Fibroblast of skin of abdomen (primary cell): Measurements from ENCODE around the gene SLAMF7.

Experiments used
- DNase-seq: peaks from one replicate; pipeline ENCODE4 v3.0.0-alpha.2; 2013

Gene SLAMF7

DNA sequence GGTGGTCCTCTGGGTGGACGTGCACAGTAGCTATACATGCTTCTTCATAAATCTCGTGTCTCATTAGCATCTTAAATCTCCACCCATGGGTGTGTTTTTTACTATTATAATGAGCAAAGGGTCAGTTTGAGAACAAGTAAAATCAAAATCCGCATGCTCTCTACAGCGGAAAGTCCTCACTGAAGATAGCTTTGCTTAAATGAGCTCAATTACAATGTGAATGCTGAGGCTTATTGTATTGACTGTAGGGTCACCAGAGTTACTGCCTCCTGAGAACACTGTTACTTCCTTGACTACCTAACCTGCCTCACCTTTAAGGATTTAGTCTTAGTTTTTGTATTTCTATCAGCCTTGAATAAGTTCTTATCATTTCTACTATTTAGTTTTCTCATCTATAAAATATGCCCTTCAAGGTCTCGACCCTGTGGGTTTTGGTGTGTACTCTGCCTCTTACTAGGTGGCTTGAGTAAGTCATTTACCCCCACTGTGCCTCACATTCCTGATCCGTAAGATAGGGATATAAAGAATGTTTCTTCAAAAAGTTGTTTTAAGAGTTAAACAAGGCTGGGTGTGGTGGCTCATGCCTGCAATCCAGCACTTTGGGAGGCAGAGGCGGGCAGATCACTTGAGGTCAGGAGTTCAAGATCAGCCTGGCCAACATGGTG is 7.9 kb downstream of the SLAMF7 start:
- DNase-seq, result no peak

DNA sequence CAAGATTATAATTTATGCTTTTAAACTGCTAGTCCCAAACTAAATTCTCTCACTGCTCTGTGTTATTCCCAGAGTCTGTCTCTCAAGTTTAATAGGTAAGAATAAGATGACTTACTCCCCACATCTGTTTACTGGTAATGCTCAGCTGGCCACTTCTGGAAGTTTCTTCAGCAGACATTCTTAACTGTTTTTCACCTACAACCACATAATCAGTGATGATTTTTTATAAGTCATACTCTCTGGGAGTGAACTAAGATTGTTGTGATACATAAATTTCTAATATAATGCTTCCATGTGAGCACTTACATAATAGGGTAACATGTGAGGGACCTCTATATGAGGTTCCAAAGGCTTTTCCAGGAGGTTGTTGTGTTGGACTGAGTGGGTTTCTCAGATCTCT is 8.7 kb downstream of the SLAMF7 start:
- DNase-seq, result no peak

DNA sequence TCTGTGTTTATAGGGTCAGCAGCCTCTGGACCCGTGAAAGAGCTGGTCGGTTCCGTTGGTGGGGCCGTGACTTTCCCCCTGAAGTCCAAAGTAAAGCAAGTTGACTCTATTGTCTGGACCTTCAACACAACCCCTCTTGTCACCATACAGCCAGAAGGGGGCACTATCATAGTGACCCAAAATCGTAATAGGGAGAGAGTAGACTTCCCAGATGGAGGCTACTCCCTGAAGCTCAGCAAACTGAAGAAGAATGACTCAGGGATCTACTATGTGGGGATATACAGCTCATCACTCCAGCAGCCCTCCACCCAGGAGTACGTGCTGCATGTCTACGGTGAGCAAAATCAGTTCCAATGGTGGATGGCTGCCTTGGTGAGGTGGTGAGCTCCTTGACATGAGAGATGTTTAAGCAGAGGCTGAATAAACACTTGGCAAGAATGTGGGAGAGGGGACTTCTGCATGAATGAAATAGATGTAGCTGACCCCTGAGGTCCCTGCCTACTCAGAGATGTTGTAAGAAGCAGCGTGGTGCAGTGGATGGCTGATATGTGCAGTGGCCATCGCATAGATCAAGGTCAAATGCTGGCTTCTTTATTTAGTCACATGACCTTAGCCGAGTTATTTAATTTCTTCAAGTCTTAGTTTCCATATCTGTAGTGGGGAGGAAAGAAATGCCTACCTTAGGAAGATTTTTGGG is 9.3 kb downstream of the SLAMF7 start:
- no peak for DNase-seq

DNA sequence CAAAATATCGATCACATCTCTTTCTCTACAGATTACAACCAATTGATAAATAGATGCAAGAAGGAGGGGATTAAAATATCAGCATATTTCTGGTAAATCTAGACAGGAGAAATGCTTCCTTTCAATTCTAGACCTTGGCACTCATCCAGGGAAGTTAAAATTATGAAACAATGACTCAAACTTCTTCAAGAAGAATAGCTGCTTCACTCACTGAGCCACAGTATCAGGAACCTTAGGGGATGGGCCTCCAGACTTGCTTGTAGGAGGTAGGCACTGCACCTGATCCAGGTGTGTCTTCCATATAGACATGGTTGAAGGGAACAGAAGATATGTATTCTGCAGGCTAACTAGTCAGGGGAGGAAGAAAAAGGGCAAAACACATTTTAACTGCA is 9.8 kb downstream of the SLAMF7 start:
- DNase-seq, result no peak

DNA sequence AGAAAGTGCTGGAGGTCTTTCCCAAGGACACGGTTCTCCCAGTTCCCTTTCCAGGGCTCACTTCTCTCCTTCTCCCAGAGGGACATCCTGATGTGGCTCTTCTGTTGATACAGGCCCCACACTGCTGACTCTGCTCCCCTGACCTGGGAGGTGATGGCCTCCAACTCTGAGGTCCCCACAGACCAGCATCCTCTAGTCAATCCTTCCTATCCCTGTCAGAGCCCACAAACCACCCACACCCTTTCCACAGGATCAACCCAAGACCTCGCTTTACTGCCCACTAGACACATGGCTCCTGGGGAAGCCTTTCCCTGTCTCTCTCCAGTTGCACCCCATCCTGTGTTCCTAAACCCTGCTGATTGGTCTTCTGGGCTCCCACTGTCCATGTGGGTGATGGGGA is 11.6 kb downstream of the SLAMF7 start:
- no peak for DNase-seq

DNA sequence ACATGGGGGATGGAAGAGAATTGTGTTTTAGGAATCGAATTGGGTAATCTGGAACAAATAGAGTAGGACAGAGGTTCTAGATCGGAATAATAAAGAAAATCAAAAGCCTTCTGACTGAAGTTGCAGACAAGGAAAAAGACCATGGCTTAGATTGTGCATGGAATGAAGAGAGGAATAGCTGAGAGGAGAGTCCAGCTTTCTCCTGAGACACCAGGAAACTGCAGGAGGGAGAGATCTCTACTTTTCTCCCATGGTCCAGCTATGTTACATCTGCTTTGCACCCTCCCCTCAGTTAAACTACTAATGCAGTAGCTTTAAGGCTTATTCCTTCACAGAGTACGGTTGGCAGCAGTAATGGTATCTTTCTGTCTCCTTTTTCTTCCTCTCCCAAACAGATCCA is 13.4 kb downstream of the SLAMF7 start:
- DNase-seq, result no peak

DNA sequence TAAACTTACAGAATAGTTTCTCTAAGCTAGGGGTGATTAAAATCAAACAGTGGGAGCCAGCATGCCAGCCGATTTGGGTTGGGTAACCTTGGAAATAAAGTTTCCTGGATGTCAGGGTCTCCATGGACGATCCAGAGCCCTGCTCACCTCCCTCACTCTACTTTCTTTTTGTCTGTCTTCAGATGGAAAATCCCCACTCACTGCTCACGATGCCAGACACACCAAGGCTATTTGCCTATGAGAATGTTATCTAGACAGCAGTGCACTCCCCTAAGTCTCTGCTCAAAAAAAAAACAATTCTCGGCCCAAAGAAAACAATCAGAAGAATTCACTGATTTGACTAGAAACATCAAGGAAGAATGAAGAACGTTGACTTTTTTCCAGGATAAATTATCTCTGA is 13.9 kb downstream of the SLAMF7 start:
- DNase-seq, result no peak

DNA sequence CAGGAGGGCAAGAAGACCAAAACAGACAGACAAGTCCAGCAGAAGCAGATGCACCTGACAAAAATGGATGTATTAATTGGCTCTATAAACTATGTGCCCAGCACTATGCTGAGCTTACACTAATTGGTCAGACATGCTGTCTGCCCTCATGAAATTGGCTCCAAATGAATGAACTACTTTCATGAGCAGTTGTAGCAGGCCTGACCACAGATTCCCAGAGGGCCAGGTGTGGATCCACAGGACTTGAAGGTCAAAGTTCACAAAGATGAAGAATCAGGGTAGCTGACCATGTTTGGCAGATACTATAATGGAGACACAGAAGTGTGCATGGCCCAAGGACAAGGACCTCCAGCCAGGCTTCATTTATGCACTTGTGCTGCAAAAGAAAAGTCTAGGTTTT is 14.5 kb downstream of the SLAMF7 start:
- no peak for DNase-seq

DNA sequence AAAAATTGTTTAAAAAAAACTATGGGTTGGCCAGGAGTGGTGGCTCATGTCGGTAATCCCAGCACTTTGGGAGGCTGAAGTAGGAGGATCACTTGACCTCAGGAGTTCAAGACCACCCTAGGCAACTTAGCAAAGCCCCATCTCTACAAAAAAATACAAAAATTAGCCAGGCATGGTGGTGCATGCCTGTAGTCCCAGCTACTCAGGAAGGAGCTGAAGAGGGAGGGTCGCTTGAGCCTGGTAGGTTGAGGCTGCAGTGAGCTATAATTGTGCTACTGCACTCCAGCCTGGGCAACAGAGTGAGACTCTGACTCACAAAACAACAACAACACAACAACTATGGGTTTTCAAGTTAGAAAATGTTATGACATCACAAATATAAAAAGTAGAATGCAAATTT is 16.4 kb downstream of the SLAMF7 start:
- no peak for DNase-seq

DNA sequence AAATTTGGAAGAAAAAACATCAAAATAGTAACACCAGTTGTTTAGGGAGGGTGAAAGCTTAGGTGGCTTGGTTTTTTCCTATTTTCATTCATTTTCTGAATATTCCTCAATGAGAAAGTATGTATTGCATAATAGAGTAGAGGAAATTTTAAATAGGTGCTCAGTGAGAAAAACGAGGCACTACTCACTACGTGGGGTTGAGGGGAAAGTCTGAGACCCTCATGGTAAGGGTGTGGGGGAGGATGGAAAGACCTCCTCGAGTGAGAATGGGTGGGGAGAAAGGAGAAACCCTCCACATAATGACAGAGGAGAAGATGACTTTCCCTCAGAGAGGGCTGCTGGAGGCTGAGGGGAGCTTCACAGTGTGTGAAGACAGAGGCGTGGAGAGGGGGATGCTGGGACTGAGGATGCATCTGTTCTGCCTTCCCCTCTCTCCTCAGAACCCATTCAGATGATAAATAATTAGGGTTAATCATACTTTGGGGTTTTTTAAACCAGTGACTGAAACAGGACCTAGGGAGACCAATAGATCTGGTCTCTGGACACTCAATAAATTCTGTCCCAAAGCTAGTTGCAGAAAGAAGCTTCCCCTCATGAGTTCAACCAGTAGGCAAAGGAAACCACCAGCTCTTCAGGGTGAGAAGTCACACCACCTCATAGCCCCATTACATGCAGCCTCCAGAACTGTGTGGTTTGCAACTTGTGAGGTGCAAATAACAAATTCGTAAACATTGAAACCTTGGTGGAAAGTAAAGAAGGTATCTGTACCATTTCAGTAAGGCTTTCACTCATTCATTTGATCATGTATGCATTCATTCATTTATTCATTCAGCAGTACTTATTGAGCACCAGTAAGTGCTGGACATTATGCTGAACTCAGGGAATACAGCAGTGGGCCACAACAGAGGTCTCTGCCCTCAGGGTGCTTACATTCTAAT is 17.1 kb downstream of the SLAMF7 start:
- no peak for DNase-seq

DNA sequence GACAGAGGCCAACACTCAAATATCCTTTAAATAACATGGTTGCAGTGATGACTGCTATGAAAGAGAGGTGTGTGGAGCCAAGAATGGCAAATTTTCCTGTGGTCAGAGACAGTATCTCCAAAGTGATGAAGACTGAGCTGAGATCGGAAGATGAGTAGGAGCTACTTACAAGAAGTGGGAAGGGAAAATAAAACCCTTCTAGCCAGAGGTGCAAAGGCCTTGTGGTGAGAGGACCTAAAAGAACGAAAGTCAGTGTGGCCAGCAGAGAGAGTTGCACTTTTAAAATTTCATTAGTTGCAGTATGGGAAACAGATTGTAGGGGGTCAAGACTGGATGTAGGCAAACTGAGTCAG is 17.8 kb downstream of the SLAMF7 start:
- no peak for DNase-seq

DNA sequence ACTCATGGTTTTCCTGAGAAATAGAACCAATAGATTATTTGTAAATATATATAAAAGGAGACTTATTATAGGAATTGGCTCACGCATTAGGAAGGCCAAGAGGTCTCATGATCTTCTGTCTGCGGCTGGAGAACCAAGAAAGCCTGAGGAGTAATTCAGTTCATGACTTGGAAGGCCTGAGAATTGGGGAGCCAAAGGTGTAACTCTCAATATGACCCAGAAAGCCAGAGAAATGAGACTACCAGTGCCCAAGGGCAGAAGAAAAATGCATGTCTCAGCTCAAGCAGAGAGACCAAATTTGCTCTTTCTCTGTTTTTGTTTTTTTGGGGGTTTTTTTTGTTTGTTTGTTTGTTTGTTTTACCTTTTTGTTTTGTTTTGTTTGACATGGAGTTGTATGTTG is 19.5 kb downstream of the SLAMF7 start:
- no peak for DNase-seq

DNA sequence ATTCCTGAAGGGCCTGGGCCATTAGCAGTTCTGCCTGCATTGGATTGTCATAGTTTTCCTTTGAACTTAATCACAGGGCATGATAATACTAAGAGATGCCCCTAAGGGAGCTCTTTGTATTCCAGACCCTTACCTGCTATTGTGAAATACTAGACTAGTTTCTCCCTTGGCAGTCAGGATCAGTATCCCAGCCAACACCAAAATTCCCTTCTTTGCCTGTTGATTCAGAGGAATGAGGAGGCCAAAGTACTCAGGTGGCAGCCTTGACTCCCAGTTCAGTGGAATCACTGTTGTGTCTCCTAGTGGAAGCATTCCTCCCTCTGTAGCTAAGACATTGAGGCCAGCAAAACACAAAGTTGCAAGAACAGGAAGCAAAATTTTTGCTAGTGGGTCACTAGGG is 20.7 kb downstream of the SLAMF7 start:
- no peak for DNase-seq

DNA sequence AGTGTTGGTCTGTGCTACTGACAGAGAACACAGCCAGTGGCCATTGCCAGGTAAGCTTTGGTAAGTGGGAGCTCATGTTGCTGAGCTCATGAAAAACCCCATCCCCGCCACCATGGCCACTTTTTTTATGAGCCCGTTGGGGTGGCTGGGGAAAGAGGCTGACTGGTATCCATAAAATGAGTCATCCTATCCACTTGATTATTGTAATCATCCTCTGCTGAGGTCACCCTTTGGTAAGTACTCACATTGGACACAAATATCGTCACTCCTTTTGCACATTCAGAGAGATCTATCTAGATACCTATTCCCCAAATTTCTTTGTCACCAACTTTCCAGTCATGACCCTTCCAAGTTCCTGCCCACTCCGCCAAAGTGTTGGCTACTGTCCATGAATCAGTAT is 22.0 kb downstream of the SLAMF7 start:
- no peak for DNase-seq

DNA sequence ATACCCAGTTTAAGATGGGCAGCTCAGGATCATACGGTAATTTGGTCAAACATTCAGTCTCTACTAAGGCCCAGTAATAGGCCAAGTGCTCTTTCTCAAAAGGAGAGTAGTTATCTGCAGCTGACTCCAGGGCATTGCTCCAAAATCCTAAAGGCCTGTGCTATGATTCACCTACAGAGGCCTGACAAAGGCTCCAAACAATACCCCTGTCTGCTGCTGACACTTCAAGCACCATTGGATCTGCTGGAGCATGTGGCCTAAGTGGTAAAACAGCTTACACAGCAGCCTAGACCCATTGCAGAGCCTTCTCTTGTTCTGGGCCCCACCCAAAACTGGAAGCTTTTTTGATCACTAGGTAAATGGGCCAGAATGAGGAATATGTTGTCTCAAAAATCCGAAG is 22.8 kb downstream of the SLAMF7 start:
- no peak for DNase-seq

DNA sequence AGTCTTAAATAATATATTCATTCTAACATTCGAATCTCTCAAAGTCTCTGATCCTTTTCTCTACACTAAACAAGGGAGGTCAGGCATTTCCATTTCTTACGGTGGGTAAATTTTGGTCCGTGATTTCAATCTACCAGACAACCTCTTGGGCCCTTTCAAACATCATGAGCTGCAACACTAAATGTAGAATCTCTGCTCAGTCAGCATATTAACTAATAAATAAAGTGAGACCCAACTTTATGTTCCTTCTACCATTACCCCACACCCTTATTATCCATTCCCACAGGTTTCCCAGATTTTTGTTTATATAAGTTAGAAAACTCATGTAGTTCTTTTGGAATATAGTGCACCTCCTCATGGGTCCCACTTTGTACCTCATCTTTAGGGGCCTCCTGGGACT is 24.9 kb downstream of the SLAMF7 start:
- DNase-seq, result no peak

DNA sequence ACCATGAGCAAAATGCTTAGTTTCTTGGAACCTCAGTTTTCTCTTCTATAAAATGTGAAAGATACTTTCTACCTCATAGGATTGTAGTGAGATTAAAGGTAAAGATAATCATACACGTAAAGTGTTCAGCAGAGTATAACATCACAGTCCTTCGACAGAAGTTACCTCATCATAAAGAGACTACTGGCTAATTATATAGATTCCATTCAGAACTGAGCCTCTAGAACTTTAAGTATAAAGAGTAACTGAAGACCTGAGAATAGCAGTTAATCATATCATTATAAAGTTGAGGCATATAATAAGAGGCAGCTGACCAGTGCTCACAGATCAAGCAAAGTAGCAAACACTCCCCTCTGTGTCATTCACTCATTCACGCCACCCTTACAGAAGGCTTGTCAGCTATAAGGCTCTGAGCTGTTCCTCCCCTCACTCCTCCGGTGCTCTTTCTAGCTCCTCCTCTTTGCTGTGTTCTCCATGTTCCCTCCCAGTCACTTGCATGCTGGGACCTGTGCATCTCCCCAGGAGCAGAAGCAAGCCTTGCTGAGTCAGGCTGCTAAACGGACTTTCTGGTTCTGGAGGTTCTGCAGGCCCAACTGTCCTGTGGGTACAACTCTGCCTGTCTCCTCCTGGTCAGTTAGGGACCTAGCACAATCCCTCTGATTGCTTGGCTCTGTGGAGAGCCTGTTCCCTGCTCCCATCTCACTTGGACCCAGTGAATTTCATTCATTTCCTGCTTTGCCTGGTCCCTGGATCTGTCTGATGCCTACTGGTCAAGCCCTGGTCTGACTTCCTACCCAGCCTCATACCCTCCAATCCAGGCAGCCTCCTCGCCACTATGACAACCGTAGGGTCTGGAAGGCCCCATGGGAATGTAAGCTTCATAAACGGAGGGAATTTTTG is 28.6 kb downstream of the SLAMF7 start:
- DNase-seq, result no peak

DNA sequence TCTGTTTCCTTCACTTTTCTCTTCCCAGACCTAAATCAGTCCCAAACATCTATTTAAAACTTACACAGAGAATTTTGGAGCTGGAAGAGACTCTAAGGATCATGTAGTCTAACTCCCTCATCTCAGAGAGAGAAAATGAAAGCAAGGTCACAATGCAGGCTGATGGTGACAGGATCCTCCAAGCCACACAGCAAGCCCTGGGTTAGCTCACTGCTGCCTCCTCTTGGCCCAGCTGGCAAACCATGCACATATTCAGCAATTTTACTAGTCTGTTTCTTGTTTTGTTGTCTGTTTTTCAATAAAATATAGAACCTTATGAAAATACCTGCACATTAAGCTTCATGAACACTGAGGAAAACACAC is 29.2 kb downstream of the SLAMF7 start:
- no peak for DNase-seq

DNA sequence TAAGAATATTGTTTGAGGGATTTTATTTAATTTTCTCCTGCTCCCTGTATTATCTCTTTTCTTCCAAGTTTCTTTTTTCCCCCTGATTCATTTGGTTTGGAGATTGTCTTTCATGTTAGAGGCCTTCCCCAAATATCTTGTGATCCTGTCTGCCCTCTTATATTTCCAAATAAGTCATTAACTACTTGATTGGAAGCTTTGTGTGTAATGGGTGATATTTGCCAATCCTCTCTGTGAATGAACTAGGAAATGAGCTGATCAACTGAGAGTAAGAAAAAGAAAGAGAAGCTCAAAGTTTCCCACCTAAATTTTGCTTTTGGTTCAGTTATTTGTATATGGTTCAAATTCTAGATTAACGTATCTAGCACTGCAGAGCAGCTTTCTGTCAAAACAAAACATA is 33.3 kb downstream of the SLAMF7 start:
- DNase-seq, result no peak

DNA sequence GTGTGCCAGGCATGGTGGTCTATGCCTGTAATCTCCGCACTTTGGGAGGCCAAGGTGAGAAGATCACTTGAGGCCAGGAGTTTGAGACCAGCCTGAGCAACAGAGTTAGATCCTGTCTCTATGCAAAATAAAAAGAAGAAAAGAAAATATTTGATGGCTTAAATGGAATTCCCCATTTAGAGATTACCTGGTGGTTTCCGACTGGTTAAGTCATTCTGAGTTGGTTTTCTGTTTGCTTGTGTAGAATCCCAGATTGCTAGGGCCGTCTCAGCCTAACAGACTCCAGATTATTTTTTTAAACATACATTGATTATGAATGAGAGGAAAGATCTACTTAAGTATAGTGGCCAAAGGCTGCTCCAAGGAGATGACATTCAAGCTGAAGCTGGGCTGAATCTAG is 34.0 kb downstream of the SLAMF7 start:
- DNase-seq, result no peak

DNA sequence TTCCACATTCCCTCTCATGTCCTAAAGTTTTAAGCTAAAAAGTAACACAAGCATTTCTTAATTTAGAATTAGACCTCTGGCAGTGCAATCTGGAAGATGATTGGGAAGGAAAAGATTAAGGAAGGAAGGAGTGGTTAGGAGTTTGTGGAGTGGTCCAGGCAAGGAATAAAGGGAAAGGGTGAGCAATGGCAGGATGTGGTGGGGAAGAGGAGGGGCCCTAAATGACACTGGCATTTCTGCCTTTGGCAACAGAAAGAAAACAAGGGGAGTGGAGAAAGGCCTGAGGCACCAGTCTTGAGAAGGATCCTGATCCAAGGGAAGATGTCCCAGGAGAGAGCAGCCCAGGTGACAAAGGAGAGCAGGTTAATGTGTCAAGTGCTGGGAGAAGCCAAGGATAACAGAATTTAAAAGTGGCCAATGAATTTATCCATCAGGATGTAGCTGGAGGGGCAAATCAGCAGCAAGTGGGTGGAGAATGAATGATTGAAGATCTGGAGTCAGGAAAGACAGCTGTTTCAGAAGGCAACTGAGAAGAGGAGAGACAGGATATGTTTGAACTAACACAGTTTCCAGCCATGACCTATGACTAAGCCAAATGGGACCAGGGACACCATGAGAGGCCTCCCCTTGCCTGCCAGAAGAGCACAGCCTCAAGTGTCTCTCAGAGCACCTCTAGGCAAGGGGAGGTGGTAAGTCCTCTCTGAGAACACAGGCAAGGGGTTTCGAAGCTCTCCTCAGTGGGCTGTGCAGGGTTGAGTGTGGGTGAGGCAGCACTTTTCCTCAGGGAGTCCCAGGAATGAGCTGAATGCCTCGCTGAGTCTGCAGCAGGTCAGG is 36.1 kb downstream of the SLAMF7 start:
- DNase-seq, result no peak

DNA sequence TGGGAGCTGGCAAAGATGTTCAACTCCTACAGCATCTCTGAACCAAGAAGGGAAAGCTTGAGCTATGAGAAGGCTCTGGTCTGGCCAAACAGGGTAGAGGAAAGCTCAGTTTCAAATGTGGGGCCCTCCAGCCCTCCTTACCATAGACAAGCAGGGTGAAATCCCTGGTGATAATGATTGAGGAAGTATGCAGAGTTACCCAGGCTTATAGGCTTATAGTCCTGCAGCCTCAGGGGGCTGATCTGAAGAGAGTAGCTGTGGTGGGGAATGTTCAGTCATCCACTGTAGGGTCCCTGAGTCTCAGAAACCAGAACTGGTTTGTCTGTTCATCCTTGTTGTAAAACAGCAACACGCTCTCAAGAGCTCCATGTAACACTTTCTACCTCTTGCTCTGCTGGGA is 37.1 kb downstream of the SLAMF7 start:
- no peak for DNase-seq
